Thyroid gland (tissue), 4 donors: Measurements from ENCODE around the gene NKAPL.

Experiments
- CTCF ChIP-seq, 6 experiments: fragments of 200-600 bp in 3 of 6; fragments of 450-650 bp in 3 of 6; sonication (generic) in 3 of 6; IDR thresholded peaks; one replicate each; pipeline ENCODE4 v1.5.1; 2016 to 2019; ENCODE audit warnings: antibody characterized with exemption in 6 of 6, mild to moderate bottlenecking in 2 of 6, inconsistent platforms in 1 of 6, moderate library complexity in 1 of 6
- POLR2A ChIP-seq, 2 donors: fragments of 450-650 bp; IDR thresholded peaks; one replicate each; pipeline ENCODE4 v1.6.1; 2017; ENCODE audit warnings: antibody characterized with exemption in 2 of 2, mild to moderate bottlenecking in 2 of 2, moderate library complexity in 1 of 2

- TF ChIP-seq POLR2A (IDR thresholded peaks at IDR 0.05) (no peak), CTCF (IDR thresholded peaks at IDR 0.05) (no peak)
These were observed at the start of gene NKAPL for GRCh38 chr6:28258877-28259777.
